HepG2 (cell line): ENCODE data around the gene SNCA. TPM values are rescaled to one million over a fixed set of nuclear protein-coding genes. Genes with fewer than 3 reads are reported as not detected.

Source experiments
- ATAC-seq: fragments of 200-7000 bp; cut with Tn5 transposase; 3 replicates; pipeline ENCODE4 v1.9.1; 2020; ENCODE audit warnings: mild to moderate bottlenecking, moderate library complexity
- BruUV-seq: library from RNA; stranded (reverse); fragments of 400-500 nt; replicated peaks from 2 replicates; lab custom pipeline; 2021; lab: Mats Ljungman, UMichigan
- CTCF ChIA-PET: fragments of 300-600 bp; formaldehyde crosslinking; extraction: SDS; loops from one replicate; lab custom pipeline; 2021; ENCODE audit warnings: low total read pairs, inconsistent platforms, low intra/inter-chr PET ratio; lab: Yijun Ruan, JAX
- POLR2A ChIA-PET: fragments of 350-600 bp; sonication (Branson Sonifier 250); formaldehyde crosslinking; loops from one replicate; lab custom pipeline; 2020; ENCODE audit warnings: antibody characterized with exemption, inconsistent platforms; lab: Yijun Ruan, JAX
- DNase-seq: peaks from one replicate; pipeline ENCODE4 v3.0.0-alpha.2; 2015; ENCODE audit warnings: low spot score
- FAIRE-seq: peaks from 3 replicates; lab custom pipeline; 2011; peaks lifted over from hg19 to GRCh38; lab: Jason Lieb, UNC
- H2AFZ ChIP-seq: one replicate; pipeline ENCODE4 v1.6.1; 2011; ENCODE audit warnings: low read length, inconsistent platforms
- H3K27ac ChIP-seq: fragments of 300-600 bp; 3 replicates; pipeline ENCODE4 v1.8.0; 2011; ENCODE audit warnings: mixed run types, mild to moderate bottlenecking, mixed read lengths, low read length, inconsistent platforms; ENCODE audit not compliant: insufficient read depth; ENCODE audit errors: extremely low read length
- H3K27me3 ChIP-seq, 2 experiments: fragments of 200-600 bp in 1 of 2; 2 replicates in 1 of 2; 3 replicates in 1 of 2; pipeline versions ENCODE4 v1.6.0 to v1.8.0; 2011; ENCODE audit warnings: low read length in 2 of 2, mild to moderate bottlenecking in 2 of 2, moderate library complexity in 2 of 2, inconsistent platforms in 1 of 2; ENCODE audit not compliant: insufficient read depth in 2 of 2, control insufficient read depth in 1 of 2
- H3K36me3 ChIP-seq, 2 experiments: fragments of 200-600 bp in 1 of 2; replicated peaks in 1 of 2; 2 replicates in 1 of 2; 3 replicates in 1 of 2; pipeline versions ENCODE4 v1.5.1 to v1.8.0; 2011; ENCODE audit warnings: low read length in 2 of 2, inconsistent platforms in 1 of 2; ENCODE audit not compliant: insufficient read depth in 2 of 2, control insufficient read depth in 1 of 2
- H3K4me1 ChIP-seq: 2 replicates; pipeline ENCODE4 v1.5.1; 2012; ENCODE audit warnings: low read length, inconsistent platforms; ENCODE audit not compliant: insufficient read depth
- H3K4me2 ChIP-seq: 2 replicates; pipeline ENCODE4 v1.6.0; 2011; ENCODE audit warnings: low read depth, low read length, inconsistent platforms
- H3K4me3 ChIP-seq, 3 experiments: fragments of 200-600 bp in 1 of 3; sonication (generic), shearing (Covaris generic) in 1 of 3; replicated peaks in 1 of 3; 2 replicates each; pipeline ENCODE4 v1.5.1; 2011 to 2016; ENCODE audit warnings: low read length in 3 of 3, inconsistent platforms in 2 of 3, low read depth in 2 of 3, mild to moderate bottlenecking in 2 of 3, control low read depth in 1 of 3, mixed read lengths in 1 of 3; ENCODE audit not compliant: insufficient read depth in 1 of 3
- H3K79me2 ChIP-seq: one replicate; pipeline ENCODE4 v1.6.1; 2011; ENCODE audit warnings: low read length, inconsistent platforms; ENCODE audit not compliant: insufficient read depth
- H3K9ac ChIP-seq: 2 replicates; pipeline ENCODE4 v1.6.0; 2011; ENCODE audit warnings: mild to moderate bottlenecking, low read depth, low read length, inconsistent platforms; ENCODE audit not compliant: insufficient read depth
- H3K9me3 ChIP-seq: 2 replicates; pipeline ENCODE4 v1.5.1; 2012; ENCODE audit warnings: mild to moderate bottlenecking, low read length
- H4K20me1 ChIP-seq: 2 replicates; pipeline ENCODE4 v1.6.0; 2011; ENCODE audit warnings: inconsistent platforms, mild to moderate bottlenecking, low read length, moderate library complexity; ENCODE audit not compliant: insufficient read depth
- FOXJ3 ChIP-seq: sonication (generic); formaldehyde crosslinking; IDR thresholded peaks from 2 replicates; pipeline ENCODE4 v1.4.0; 2020; ENCODE audit warnings: missing genetic modification reagents, mild to moderate bottlenecking, borderline replicate concordance
- HNRNPK ChIP-seq: fragments of 200-400 bp; formaldehyde crosslinking; IDR thresholded peaks from 2 replicates; pipeline ENCODE4 v1.6.1; 2018; ENCODE audit warnings: low read length, low read depth, moderate library complexity, mild to moderate bottlenecking; ENCODE audit not compliant: poor library complexity, severe bottlenecking
- NFKB2 ChIP-seq: sonication (generic); formaldehyde crosslinking; IDR thresholded peaks from 2 replicates; pipeline ENCODE4 v1.4.0; 2020; ENCODE audit warnings: missing genetic modification reagents, borderline replicate concordance
- NKX3-1 ChIP-seq: sonication (generic); formaldehyde crosslinking; IDR thresholded peaks from 2 replicates; pipeline ENCODE4 v1.5.0; 2020; ENCODE audit warnings: missing genetic modification reagents
- POGZ ChIP-seq: sonication (generic); formaldehyde crosslinking; IDR thresholded peaks from 2 replicates; pipeline ENCODE4 v1.4.0; 2020; ENCODE audit warnings: mild to moderate bottlenecking, missing genetic modification reagents
- RFX5 ChIP-seq: IDR thresholded peaks from 2 replicates; pipeline ENCODE4 v1.6.1; 2011; ENCODE audit warnings: low read depth, low read length, improper control_type of control experiment
- SIX4 ChIP-seq: sonication (generic); formaldehyde crosslinking; IDR thresholded peaks from 2 replicates; pipeline ENCODE4 v1.4.0; 2020; ENCODE audit warnings: missing genetic modification reagents
- SRSF4 ChIP-seq: fragments of 200-400 bp; formaldehyde crosslinking; IDR thresholded peaks from one replicate; pipeline ENCODE4 v1.6.1; 2018; ENCODE audit warnings: mild to moderate bottlenecking, low read depth, low read length, moderate library complexity; ENCODE audit not compliant: poor library complexity, severe bottlenecking
- TBX3 ChIP-seq: fragments of 450-650 bp; IDR thresholded peaks from 2 replicates; pipeline ENCODE4 v1.6.1; 2017; ENCODE audit warnings: antibody characterized with exemption, mild to moderate bottlenecking, inconsistent platforms, borderline replicate concordance
- ZNF510 ChIP-seq: sonication (generic); formaldehyde crosslinking; IDR thresholded peaks from 2 replicates; pipeline ENCODE4 v1.4.0; 2020; ENCODE audit warnings: low read depth, mild to moderate bottlenecking, missing genetic modification reagents
- ZNF644 ChIP-seq: IDR thresholded peaks from 2 replicates; pipeline ENCODE4 v1.6.1; 2016; ENCODE audit warnings: low read depth
- ZNF670 ChIP-seq: sonication (generic); formaldehyde crosslinking; IDR thresholded peaks from 2 replicates; pipeline ENCODE4 v1.8.0; 2022; ENCODE audit warnings: mild to moderate bottlenecking, missing genetic modification reagents, borderline replicate concordance
- ZNF7 ChIP-seq: IDR thresholded peaks from 2 replicates; pipeline ENCODE4 v1.6.1; 2016; ENCODE audit warnings: missing biosample characterization, missing genetic modification reagents
- ZNF782 ChIP-seq: sonication (generic); formaldehyde crosslinking; IDR thresholded peaks from 2 replicates; pipeline ENCODE4 v1.4.0; 2020; ENCODE audit warnings: missing genetic modification reagents, mild to moderate bottlenecking, borderline replicate concordance
- ZSCAN12 ChIP-seq: sonication (generic); formaldehyde crosslinking; IDR thresholded peaks from 2 replicates; pipeline ENCODE4 v1.9.0; 2021; ENCODE audit warnings: mild to moderate bottlenecking, missing genetic modification reagents
- whole genome bisulfite sequencing: methylation state at CpG from one replicate; pipeline ENCODE4 v1.1.6; 2017; ENCODE audit warnings: low lambda C conversion rate; 5-methylcytosine and 5-hydroxymethylcytosine counted together
- in situ Hi-C: cut with HindIII; loops from 2 replicates; pipeline ENCODE4 v1.10.0; 2017; ENCODE audit warnings: low pct_unique_long_range_greater_than_20kb; ENCODE audit not compliant: extremely low pct_ligation_motif_present
- intact Hi-C: fragments of 100-400 bp; cut with micrococcal nuclease; formaldehyde crosslinking; loops from one replicate; pipeline ENCODE4 v1.10.0; 2022; ENCODE audit not compliant: unreplicated experiment
- polyA plus RNA-seq, 8 experiments: library from polyadenylated mRNA; depleted of rRNA in 3 of 8; stranded (reverse) in 7 of 8; unstranded in 1 of 8; fragments of >200 nt; fragmentation: Illumina TruSeq in 4 of 8; extraction: Trizol in 4 of 8; gene quantifications; 2 replicates each; pipeline versions ENCODE4 v1.2.1 to v1.2.3, GENCODE V29; 2011 to 2016; ENCODE audit warnings: low read depth in 4 of 8, missing spikeins in 1 of 8, mixed read lengths in 1 of 8; ENCODE audit not compliant: insufficient read depth in 1 of 8
- total RNA-seq, 5 experiments: library from RNA; depleted of rRNA; stranded (reverse); fragments of >200 nt; fragmentation: Illumina TruSeq; extraction: Trizol; gene quantifications; 2 replicates each; pipeline ENCODE4 v1.2.3, GENCODE V29; 2016; ENCODE audit warnings: low read depth in 1 of 5
- TF ChIP-seq, protein P1 (sequence below): sonication (generic); formaldehyde crosslinking; conservative IDR thresholded peaks from 2 replicates; pipeline ENCODE4 v1.4.0; 2020; ENCODE audit warnings: mild to moderate bottlenecking, missing genetic modification reagents, moderate library complexity
- TF ChIP-seq, protein P2 (sequence below): sonication (generic); formaldehyde crosslinking; IDR thresholded peaks from 2 replicates; pipeline ENCODE4 v1.5.0; 2020; ENCODE audit warnings: mild to moderate bottlenecking, missing genetic modification reagents

SNCA gene
- total and polyA plus RNA-seq, 2 of the 13 experiments (the other 11 are each of a cell fraction or from before 2014, with no cell fraction given), result not detected

DNA sequence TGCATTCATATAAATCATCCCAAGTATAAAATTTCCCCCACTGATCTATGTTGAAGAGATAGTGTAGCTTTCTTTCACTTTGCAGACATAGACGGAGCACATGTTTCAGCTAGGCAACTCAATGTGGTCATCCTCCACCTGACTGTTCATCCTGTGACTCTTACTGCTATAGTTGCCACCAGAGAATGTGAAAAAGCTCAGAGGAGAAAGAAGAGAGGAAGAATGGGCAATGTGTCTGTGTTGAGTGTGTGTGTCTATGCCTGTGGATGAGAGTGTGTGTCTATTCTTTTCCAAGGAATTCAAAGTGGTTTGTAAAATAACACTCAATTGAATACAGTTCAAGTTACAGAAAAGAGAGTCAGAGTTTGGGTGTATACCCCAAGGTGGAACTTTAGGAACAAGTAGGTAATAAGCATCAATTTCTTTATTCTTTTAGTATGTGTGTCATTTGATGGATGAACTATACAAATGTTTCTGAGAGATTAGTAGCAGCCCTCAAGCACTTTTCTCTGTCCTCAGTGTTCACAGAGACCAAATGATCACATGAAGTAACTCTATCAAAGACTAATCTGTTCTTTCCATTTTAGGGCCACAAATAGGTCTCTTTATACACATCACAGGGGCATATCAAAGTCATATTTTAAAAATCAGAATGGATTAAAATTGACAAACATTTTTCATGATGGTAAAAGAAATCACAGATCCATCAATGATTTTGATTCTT, 2.3 kb downstream of the SNCA start:
- 0% methylated on average over 1 of the region's 1 CpG for WGBS
- Histone ChIP-seq H3K9me3 (no peaks in the 10 kb centered on the region), H4K20me1 (no peaks in the 10 kb centered on the region), H3K9ac (no peak overlapping the region), H3K79me2 (no peaks in the 10 kb centered on the region), H3K4me1 (no peaks in the 10 kb centered on the region; the same call in 1 of the 2 replicates), H3K36me3 (no peaks in the 10 kb centered on the region), H2AFZ (no peak overlapping the region), H3K27me3 (peaks cover 2 to 10% of the 10 kb centered on the region in 2 experiments; a peak in 3 of 5 replicates), H3K4me2 (no peak overlapping the region), H3K4me3 (no peak overlapping the region), H3K27ac (no peak overlapping the region)
- DNase-seq (no peak), ATAC-seq (no peak), FAIRE-seq (no peak)
- no TSS peak for BruUV-seq
- in situ Hi-C loops, result no loop called here
- ChIA-PET CTCF (no interaction called here), POLR2A (no interaction called here)
- intact Hi-C loops, result no loop called here
- TF ChIP-seq NKX3-1 (CRISPR knock-in tag) (no peak), NFKB2 (no peak), RFX5 (no peak), ZNF510 (CRISPR knock-in tag) (no peak), HNRNPK (no peak), ZSCAN12 (CRISPR knock-in tag) (no peak), SIX4 (no peak), ZNF670 (no peak), ZNF782 (no peak), ZNF644 (CRISPR knock-in tag) (no peak), TBX3 (no peak), SRSF4 (no peak), POGZ (CRISPR knock-in tag) (no peak), FOXJ3 (no peak), ZNF7 (no peak)
- TF ChIP-seq, protein P1, sequence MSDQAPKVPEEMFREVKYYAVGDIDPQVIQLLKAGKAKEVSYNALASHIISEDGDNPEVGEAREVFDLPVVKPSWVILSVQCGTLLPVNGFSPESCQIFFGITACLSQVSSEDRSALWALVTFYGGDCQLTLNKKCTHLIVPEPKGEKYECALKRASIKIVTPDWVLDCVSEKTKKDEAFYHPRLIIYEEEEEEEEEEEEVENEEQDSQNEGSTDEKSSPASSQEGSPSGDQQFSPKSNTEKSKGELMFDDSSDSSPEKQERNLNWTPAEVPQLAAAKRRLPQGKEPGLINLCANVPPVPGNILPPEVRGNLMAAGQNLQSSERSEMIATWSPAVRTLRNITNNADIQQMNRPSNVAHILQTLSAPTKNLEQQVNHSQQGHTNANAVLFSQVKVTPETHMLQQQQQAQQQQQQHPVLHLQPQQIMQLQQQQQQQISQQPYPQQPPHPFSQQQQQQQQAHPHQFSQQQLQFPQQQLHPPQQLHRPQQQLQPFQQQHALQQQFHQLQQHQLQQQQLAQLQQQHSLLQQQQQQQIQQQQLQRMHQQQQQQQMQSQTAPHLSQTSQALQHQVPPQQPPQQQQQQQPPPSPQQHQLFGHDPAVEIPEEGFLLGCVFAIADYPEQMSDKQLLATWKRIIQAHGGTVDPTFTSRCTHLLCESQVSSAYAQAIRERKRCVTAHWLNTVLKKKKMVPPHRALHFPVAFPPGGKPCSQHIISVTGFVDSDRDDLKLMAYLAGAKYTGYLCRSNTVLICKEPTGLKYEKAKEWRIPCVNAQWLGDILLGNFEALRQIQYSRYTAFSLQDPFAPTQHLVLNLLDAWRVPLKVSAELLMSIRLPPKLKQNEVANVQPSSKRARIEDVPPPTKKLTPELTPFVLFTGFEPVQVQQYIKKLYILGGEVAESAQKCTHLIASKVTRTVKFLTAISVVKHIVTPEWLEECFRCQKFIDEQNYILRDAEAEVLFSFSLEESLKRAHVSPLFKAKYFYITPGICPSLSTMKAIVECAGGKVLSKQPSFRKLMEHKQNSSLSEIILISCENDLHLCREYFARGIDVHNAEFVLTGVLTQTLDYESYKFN (CRISPR knock-in tag), result no peak
- TF ChIP-seq, protein P2, sequence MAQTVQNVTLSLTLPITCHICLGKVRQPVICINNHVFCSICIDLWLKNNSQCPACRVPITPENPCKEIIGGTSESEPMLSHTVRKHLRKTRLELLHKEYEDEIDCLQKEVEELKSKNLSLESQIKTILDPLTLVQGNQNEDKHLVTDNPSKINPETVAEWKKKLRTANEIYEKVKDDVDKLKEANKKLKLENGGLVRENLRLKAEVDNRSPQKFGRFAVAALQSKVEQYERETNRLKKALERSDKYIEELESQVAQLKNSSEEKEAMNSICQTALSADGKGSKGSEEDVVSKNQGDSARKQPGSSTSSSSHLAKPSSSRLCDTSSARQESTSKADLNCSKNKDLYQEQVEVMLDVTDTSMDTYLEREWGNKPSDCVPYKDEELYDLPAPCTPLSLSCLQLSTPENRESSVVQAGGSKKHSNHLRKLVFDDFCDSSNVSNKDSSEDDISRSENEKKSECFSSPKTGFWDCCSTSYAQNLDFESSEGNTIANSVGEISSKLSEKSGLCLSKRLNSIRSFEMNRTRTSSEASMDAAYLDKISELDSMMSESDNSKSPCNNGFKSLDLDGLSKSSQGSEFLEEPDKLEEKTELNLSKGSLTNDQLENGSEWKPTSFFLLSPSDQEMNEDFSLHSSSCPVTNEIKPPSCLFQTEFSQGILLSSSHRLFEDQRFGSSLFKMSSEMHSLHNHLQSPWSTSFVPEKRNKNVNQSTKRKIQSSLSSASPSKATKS (CRISPR knock-in tag), result no peak
